ENCODE data around the gene CACNA2D3.

The CACNA2D3 gene

GRCh38 chr3:54827056-54827687 is 704.8 kb downstream of the CACNA2D3 start:
- DNase-seq = no peak

GRCh38 chr3:54827776-54828175 is 705.4 kb downstream of the CACNA2D3 start:
- no peak for DNase-seq

GRCh38 chr3:54830658-54831057 is 708.3 kb downstream of the CACNA2D3 start:
- no peak for DNase-seq

GRCh38 chr3:54831112-54831511 is 708.8 kb downstream of the CACNA2D3 start:
- DNase-seq = no peak

GRCh38 chr3:54832876-54833275 is 710.5 kb downstream of the CACNA2D3 start:
- no peak for DNase-seq

GRCh38 chr3:54835701-54836100 is 713.3 kb downstream of the CACNA2D3 start:
- no peak for DNase-seq

GRCh38 chr3:54836871-54837270 is 714.5 kb downstream of the CACNA2D3 start:
- no peak for DNase-seq

GRCh38 chr3:54837964-54838363 is 715.6 kb downstream of the CACNA2D3 start:
- DNase-seq = no peak

GRCh38 chr3:54841471-54841870 is 719.1 kb downstream of the CACNA2D3 start:
- DNase-seq = no peak

GRCh38 chr3:54843352-54843751 is 721.0 kb downstream of the CACNA2D3 start:
- DNase-seq = no peak

GRCh38 chr3:54844211-54844610 is 721.9 kb downstream of the CACNA2D3 start:
- no peak for DNase-seq

GRCh38 chr3:54845011-54845410 is 722.7 kb downstream of the CACNA2D3 start:
- no peak for DNase-seq

- DNase-seq = no peak
Observed at GRCh38 chr3:54845551-54845950, 723.2 kb downstream of the CACNA2D3 start.

- no peak for DNase-seq
Observed at GRCh38 chr3:54846119-54846518, 723.8 kb downstream of the CACNA2D3 start.

GRCh38 chr3:54847361-54847760 is 725.0 kb downstream of the CACNA2D3 start:
- no peak for DNase-seq

GRCh38 chr3:54849360-54849759 is 727.0 kb downstream of the CACNA2D3 start:
- DNase-seq = no peak

GRCh38 chr3:54850484-54851018 is 728.2 kb downstream of the CACNA2D3 start:
- DNase-seq = no peak

- DNase-seq = no peak
Observed at GRCh38 chr3:54853573-54854404, 731.4 kb downstream of the CACNA2D3 start.

GRCh38 chr3:54856271-54856670 is 733.9 kb downstream of the CACNA2D3 start:
- no peak for DNase-seq

- DNase-seq = no peak
Observed at GRCh38 chr3:54857343-54857742, 735.0 kb downstream of the CACNA2D3 start.

- no peak for DNase-seq
Observed at GRCh38 chr3:54858093-54858785, 735.9 kb downstream of the CACNA2D3 start.

GRCh38 chr3:54859184-54859583 is 736.8 kb downstream of the CACNA2D3 start:
- DNase-seq = no peak

GRCh38 chr3:54861248-54862067 is 739.1 kb downstream of the CACNA2D3 start:
- DNase-seq = no peak

Measured in NCI-H2081 treated with DMSO at 0.1 percent for 48 hours (cell line).